SK-N-SH treated with all-trans-retinoic acid at 6 μM for 48 hours (cell line): ENCODE results near the gene AMMECR1.

Experiments
- ATAC-seq: fragments of 200-7000 bp; cut with Tn5 transposase; 3 replicates; pipeline ENCODE4 v1.9.1; 2020; ENCODE audit warnings: mild to moderate bottlenecking, moderate library complexity
- ARNTL ChIP-seq: fragments of 450-650 bp; formaldehyde crosslinking; IDR thresholded peaks from 2 replicates; pipeline ENCODE4 v1.5.0; 2020; ENCODE audit warnings: low read depth, mild to moderate bottlenecking, moderate library complexity, borderline replicate concordance
- BACH2 ChIP-seq: fragments of 250-450 bp; sonication (Bioruptor Pico); IDR thresholded peaks from 2 replicates; pipeline ENCODE4 v1.9.0; 2021; ENCODE audit warnings: mild to moderate bottlenecking, borderline replicate concordance
- CREB5 ChIP-seq: fragments of 250-450 bp; sonication (Bioruptor Pico); IDR thresholded peaks from 2 replicates; pipeline ENCODE4 v1.5.1; 2020; ENCODE audit warnings: low read depth, mild to moderate bottlenecking, moderate library complexity
- CSRNP3 ChIP-seq: fragments of 250-450 bp; sonication (Bioruptor Pico); IDR thresholded peaks from 2 replicates; pipeline ENCODE4 v1.5.1; 2021; ENCODE audit warnings: mild to moderate bottlenecking, moderate library complexity
- ESRRG ChIP-seq: fragments of 250-450 bp; sonication (Bioruptor Pico); IDR thresholded peaks from 2 replicates; pipeline ENCODE4 v1.6.1; 2021; ENCODE audit warnings: mild to moderate bottlenecking
- GLIS3 ChIP-seq: fragments of 250-450 bp; sonication (Bioruptor Pico); IDR thresholded peaks from 2 replicates; pipeline ENCODE4 v1.5.0; 2020; ENCODE audit warnings: mild to moderate bottlenecking, moderate library complexity
- ISL1 ChIP-seq: fragments of 250-450 bp; sonication (Bioruptor Pico); IDR thresholded peaks from 2 replicates; pipeline ENCODE4 v2.1.2; 2022; ENCODE audit warnings: mild to moderate bottlenecking, moderate library complexity
- PATZ1 ChIP-seq: fragments of 250-450 bp; sonication (Bioruptor Pico); IDR thresholded peaks from 2 replicates; pipeline ENCODE4 v1.8.0; 2020; ENCODE audit warnings: mild to moderate bottlenecking, moderate library complexity, borderline replicate concordance
- POU6F1 ChIP-seq: fragments of 250-450 bp; sonication (Bioruptor Pico); IDR thresholded peaks from 2 replicates; pipeline ENCODE4 v1.8.0; 2021; ENCODE audit warnings: low read depth, mild to moderate bottlenecking, moderate library complexity, borderline replicate concordance
- PPARA ChIP-seq: fragments of 250-450 bp; sonication (Bioruptor Pico); IDR thresholded peaks from 2 replicates; pipeline ENCODE4 v1.5.0; 2020; ENCODE audit warnings: mild to moderate bottlenecking, borderline replicate concordance
- RARB ChIP-seq: fragments of 250-450 bp; sonication (Bioruptor Pico); IDR thresholded peaks from 2 replicates; pipeline ENCODE4 v1.8.0; 2021; ENCODE audit warnings: mild to moderate bottlenecking, moderate library complexity
- SNAI2 ChIP-seq: fragments of 250-450 bp; sonication (Bioruptor Pico); IDR thresholded peaks from 2 replicates; pipeline ENCODE4 v1.5.0; 2020; ENCODE audit warnings: mild to moderate bottlenecking, moderate library complexity
- TCF4 ChIP-seq: fragments of 250-450 bp; sonication (Bioruptor Pico); IDR thresholded peaks from 2 replicates; pipeline ENCODE4 v1.8.0; 2021; ENCODE audit warnings: mild to moderate bottlenecking, moderate library complexity, borderline replicate concordance
- TOX ChIP-seq: fragments of 250-450 bp; sonication (Bioruptor Pico); IDR thresholded peaks from 2 replicates; pipeline ENCODE4 v1.8.0; 2021; ENCODE audit warnings: mild to moderate bottlenecking, moderate library complexity, borderline replicate concordance
- TSHZ2 ChIP-seq: fragments of 250-450 bp; sonication (Bioruptor Pico); IDR thresholded peaks from 2 replicates; pipeline ENCODE4 v1.5.0; 2020; ENCODE audit warnings: mild to moderate bottlenecking, moderate library complexity
- ZFP3 ChIP-seq: fragments of 250-450 bp; sonication (Bioruptor Pico); IDR thresholded peaks from 2 replicates; pipeline ENCODE4 v1.5.0; 2020; ENCODE audit warnings: mild to moderate bottlenecking, moderate library complexity
- ZFP30 ChIP-seq: fragments of 450-650 bp; formaldehyde crosslinking; IDR thresholded peaks from 2 replicates; pipeline ENCODE4 v1.5.0; 2022; ENCODE audit warnings: mild to moderate bottlenecking, moderate library complexity
- ZNF565 ChIP-seq: fragments of 450-650 bp; formaldehyde crosslinking; conservative IDR thresholded peaks from 2 replicates; pipeline ENCODE4 v1.5.0; 2020; ENCODE audit warnings: low read depth, mild to moderate bottlenecking, moderate library complexity

AMMECR1 gene

GRCh38 chrX:110228453-110228852 lies 89.4 kb downstream of the AMMECR1 start:
- peak; percentile 48 for ATAC-seq
- TF ChIP-seq TCF4 (CRISPR knock-in tag): peak; percentile 83
- no peak for TF ChIP-seq ZFP3 (CRISPR knock-in tag)
- peak; percentile 42; the same call in 1 of the 2 replicates for TF ChIP-seq SNAI2 (CRISPR knock-in tag)
- TF ChIP-seq ISL1: peak; percentile 57
- 0 out of 2 replicates have a peak, but pooled peaks have one; percentile 58 for TF ChIP-seq GLIS3
- TF ChIP-seq POU6F1 (CRISPR knock-in tag): no peak
- TF ChIP-seq TSHZ2 (CRISPR knock-in tag): peak; percentile 90

GRCh38 chrX:110226931-110227330 lies 91.0 kb downstream of the AMMECR1 start:
- ATAC-seq: peak; percentile 87
- no peak for TF ChIP-seq TSHZ2 (CRISPR knock-in tag)
- no peak for TF ChIP-seq ZFP3 (CRISPR knock-in tag)
- TF ChIP-seq SNAI2 (CRISPR knock-in tag): no peak
- TF ChIP-seq TOX (CRISPR knock-in tag): no peak
- TF ChIP-seq TCF4 (CRISPR knock-in tag): no peak
- no peak for TF ChIP-seq PPARA (CRISPR knock-in tag)
- no peak for TF ChIP-seq GLIS3
- TF ChIP-seq CREB5 (CRISPR knock-in tag): no peak
- no peak for TF ChIP-seq BACH2 (CRISPR knock-in tag)
- TF ChIP-seq ESRRG (CRISPR knock-in tag): no peak
- TF ChIP-seq ZNF565 (CRISPR knock-in tag): no peak
- no peak for TF ChIP-seq CSRNP3 (CRISPR knock-in tag)
- TF ChIP-seq ZFP30 (CRISPR knock-in tag): no peak

GRCh38 chrX:110224926-110225617 lies 92.8 kb downstream of the AMMECR1 start:
- ATAC-seq: no peak
- TF ChIP-seq RARB (CRISPR knock-in tag): no peak
- TF ChIP-seq SNAI2 (CRISPR knock-in tag): no peak
- TF ChIP-seq TOX (CRISPR knock-in tag): no peak
- TF ChIP-seq ZFP30 (CRISPR knock-in tag): no peak
- no peak for TF ChIP-seq ARNTL (CRISPR knock-in tag)
- no peak for TF ChIP-seq ZFP3 (CRISPR knock-in tag)
- no peak for TF ChIP-seq POU6F1 (CRISPR knock-in tag)
- TF ChIP-seq PATZ1 (CRISPR knock-in tag): no peak
- no peak for TF ChIP-seq CREB5 (CRISPR knock-in tag)
- TF ChIP-seq CSRNP3 (CRISPR knock-in tag): no peak
